ENCODE results near the gene GTF3C1.
"Not testable (repeated sequence)": the region's sequence is repeated elsewhere in the genome, so short reads cannot be mapped to it uniquely, and the experiment has no call there.

GTF3C1 gene

DNA sequence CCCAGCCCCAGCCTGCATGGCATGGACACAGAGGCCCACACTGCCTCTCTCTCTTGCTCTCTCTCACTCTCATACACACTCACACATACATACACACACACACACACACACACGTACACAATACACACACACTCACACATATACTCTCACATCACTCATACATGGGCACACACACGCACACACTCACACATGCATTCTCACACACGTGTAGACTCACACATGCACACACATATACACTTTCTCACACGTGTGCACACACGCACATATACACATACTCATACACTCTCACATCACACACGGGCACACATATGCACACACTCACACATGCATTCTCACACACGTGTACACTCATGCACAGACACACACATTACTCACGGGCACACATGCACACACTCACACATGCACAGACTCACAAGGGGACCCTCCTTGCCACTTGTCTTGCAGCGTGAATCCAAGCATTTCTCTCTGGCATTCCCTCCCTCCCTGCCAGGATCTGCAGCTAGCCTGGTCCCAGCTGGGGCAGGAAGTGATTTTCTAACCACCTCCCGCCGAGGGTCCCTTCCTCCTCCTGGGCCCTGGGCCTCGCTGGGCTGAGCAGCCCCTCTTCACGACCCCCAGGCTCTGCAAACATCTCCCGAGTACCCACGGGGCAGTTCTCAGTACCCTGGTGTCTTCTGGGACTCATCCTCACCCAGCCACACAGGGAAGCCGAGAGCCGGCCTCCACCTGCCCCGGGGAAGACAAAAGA, 110.3 kb downstream of the GTF3C1 start:
- no peak for DNase-seq

DNA sequence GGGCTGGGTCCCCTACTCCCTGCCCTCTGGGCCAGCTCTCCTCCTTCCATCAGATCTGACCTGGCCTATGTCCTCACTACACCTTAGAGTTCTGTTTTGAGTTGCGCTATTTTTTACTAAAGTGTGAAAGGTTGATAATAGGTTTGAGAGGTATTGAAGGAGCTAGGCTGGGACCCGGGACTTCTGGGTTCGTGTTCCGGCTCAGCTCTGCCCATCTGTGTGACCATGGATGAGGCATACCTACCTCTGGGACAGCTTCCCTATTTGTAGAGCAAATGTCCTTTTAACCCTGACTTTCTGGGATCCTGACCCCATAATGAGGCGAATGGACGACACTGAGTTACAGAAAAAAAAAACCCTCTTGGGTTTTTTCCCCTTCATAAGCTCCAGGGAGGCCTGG, 111.8 kb downstream of the GTF3C1 start:
- DNase-seq, result no peak

- DNase-seq, result no peak
Observed at GRCh38 chr16:27436921-27437650, 112.6 kb downstream of the GTF3C1 start.

DNA sequence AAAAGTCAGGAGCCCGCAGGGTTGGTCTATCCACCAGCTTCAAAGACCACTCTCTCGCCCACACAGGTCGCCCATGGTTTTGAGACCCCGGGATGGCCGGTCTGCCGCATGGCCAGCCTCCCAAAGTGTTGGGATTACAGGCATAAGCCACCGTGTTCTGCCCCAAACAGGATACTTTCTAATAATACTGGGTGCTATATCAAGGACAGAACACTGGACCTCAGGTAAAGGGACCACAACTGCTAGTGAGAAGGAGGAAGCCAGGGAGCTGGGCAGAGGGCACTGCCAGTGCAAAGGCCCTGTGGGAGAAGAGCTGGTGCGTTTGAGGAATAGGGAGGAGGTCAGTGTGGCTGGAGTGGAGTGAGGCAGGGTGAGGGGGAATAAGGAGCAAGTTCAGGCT, 113.6 kb downstream of the GTF3C1 start:
- no peak for DNase-seq

- DNase-seq, result not testable (repeated sequence)
Observed at GRCh38 chr16:27435146-27435545, 114.6 kb downstream of the GTF3C1 start.

- DNase-seq, result no peak
Observed at GRCh38 chr16:27434141-27435051, 115.3 kb downstream of the GTF3C1 start.

DNA sequence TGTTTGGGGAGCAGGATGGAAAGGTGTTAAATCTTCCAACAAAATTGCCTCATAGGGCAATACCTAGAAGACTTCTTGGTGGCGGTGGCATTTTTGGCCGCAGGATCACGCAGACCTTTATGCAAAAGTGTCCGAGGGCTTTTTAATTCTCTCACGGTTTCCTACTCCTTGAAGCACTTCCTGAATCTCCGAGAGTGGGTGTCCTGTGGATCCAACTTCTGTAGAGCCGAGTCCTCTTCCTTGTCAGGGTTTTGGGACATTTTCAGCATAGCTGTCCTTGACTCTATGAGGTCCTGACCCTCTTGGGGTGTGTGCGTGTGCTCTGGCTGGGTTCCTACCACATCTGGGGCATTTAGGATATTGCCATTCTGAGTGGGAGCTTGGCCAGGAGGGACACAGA, 116.1 kb downstream of the GTF3C1 start:
- DNase-seq, result no peak

GRCh38 chr16:27433191-27433590, 116.5 kb downstream of the GTF3C1 start:
- DNase-seq, result not testable (repeated sequence)

DNA sequence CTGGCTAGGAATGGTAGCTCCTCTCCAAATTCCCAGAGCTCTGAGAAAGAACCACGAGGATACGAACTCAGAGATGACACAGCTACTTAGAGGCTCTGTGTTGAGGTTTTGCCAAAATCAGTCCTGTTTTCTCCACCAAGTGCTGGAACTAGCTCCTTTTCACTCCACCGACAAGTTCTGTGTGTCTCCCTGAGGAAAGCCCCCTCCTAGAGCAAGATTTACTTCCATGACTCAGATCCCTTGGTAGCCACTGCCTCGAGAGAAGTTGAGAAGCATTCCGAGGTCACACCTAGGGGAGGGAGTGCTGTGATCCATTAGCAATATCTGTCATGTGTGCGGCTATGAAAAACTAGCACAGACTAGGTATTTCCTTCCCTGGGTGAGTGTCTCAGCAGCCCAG, 117.2 kb downstream of the GTF3C1 start:
- DNase-seq, result no peak

DNA sequence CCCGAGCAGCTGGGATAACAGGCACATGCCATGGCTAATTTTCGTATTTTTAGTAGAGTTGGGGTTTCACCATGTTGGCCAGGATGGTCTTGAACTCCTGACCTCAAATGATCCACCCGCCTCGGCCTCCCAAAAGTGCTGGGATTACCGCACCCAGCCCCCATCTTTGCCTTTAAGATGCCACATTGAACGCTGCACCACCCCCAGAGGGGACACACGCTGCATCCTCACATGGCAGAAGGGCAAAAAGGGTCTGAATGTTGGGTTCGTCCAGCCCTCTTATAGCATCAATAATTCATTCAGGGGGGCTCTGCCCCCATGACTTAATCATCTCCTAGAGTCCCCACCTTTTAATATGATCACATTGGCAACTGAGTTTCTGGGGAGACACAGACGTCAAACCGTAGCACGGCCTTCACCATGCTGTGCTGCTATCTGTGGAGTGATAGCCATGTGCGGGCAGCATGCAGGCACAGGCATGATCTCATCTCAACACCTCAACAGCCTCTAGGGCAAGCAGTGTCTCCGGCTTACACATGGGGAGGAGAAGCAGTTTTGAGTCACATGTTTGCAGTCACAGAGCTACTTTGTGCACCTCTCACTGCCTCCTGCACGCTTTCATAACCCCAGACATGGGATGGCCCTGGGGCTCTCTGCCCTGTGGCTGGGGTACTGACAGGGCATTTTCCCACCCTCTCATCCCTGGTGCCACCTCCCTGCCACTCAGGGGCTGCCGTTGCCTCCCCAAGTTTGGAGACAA, 117.8 kb downstream of the GTF3C1 start:
- no peak for DNase-seq

DNA sequence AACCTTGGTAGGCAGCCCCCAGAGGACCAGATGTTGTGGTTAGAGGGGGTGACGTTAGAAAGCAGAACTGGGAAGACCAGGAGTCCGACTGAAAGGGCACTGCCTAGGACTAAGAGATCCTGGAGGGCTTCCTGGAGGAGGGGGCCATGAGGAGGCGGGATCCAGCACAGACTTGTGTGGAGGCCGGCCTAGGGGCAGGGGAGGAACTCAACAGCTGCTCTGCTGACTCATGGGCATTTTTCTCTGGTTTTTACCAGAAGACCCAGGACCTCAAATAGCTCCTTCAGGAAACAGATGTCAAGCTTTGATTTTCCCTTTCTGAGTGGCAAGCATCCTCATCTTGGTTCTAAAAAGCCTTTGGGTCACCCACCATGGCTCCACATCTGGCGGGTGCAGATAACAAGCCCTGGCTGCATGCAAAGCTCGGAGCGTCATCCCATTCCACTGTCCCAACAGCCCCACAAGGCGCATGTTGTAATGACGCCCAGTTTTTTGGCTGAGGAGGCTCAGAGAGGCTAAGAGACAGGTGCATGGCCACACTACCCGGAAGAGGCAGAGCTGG, 118.7 kb downstream of the GTF3C1 start:
- no peak for DNase-seq

GRCh38 chr16:27430512-27430911, 119.2 kb downstream of the GTF3C1 start:
- no peak for DNase-seq

DNA sequence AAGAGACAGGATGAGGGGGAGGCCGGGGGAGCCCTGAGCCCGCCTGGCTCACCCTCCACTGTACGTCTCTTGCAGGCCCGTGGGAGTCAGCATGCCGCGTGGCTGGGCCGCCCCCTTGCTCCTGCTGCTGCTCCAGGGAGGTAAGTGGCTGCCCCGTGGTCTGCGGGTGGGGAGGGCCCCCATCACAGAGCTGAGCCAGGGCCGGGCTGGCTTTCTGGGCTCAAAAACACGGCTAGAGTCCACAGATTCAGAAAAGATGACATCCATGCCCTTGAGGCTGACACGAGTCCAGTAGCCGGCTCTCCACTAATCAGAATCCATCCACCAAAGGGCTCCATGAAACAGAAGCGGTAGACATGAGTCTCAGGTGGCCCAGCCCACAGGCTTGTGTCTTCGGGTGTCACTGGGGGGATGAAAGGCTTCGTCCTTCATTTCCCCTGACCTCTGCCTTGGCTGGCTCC, 119.7 kb downstream of the GTF3C1 start:
- DNase-seq, result no peak

DNA sequence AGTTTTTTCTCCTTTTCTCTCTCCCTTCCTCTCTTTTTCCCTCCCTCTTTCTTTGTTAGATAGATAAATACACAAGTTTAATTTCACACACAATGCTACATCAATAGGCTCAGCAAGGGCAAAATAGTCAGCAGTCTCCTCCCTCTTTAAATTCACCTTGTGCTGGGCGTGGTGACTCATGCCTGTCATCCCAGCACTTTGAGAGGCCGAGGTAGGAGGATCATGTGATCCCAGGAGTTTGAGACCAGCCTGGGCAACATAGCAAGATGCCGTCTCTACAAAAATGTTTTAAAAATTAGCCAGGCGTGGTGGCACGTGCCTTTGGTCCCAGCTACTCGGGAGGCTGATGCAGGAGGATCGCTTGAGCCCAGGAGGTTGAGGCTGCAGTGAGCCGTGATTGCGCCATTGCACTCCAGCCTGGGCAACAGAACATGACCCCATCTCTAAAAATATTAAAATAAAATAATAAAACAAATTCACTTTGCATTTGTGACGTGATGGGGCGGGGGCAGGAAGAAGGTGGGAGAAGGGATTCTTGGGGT, 120.3 kb downstream of the GTF3C1 start:
- DNase-seq, result no peak

DNA sequence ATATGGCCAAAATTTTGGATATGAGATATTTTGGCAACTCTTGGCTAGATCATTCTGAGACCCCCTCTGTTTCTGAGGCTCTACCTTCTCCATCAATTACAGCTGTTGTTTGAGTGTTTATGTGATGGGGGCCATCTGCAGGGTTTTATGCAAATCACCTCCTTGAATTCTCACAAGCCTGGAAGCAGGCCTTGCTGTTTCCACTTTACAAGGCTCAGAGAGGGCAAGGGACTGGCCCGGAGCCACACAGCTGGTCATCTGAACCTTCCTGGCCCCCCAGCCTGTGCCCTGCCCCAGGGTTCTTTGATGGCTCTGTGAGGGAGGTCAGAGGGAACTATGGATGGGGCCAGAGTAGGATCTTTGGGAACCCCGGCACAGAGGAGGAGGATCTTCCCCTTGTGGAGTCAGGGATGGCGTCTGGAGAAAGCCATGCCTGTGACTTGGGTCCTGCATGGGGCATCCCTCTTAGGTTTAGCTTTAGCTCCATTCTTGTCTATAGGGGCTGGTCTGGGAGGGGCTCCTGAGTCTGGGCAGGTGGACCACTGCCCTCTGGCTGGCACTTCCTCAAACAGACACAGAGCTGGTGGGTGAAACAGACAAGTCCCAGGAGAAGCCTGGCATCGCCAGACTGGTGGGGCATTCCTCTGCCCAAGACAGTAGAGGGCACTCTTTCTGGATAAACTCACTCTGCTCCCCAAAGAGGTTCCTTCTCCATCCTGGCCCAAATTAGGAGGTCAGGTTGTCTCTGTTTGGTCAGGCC, 121.5 kb downstream of the GTF3C1 start:
- DNase-seq, result no peak

DNA sequence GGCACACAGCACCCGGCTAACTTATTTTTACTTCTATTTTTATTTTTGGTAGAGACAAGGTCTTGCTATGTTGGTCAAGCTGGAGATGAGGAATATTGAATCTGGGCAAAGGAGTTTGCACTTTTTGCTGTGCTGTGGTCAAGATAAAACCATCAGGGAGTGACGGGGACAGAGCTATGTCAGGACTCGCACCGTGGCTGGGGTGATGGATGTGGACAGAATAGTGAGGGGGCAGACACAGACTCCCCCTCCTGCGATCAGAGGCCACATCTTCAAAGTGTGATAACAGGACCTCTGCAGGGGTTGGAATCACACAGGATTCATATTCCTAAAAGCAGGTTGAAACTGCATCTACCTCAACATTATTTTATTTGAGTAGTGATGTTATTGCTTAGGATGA, 122.2 kb downstream of the GTF3C1 start:
- no peak for DNase-seq

- peak; percentile 67 for DNase-seq
Observed at GRCh38 chr16:27426423-27427408, 123.0 kb downstream of the GTF3C1 start.

GRCh38 chr16:27425961-27426360, 123.8 kb downstream of the GTF3C1 start:
- no peak for DNase-seq

DNA sequence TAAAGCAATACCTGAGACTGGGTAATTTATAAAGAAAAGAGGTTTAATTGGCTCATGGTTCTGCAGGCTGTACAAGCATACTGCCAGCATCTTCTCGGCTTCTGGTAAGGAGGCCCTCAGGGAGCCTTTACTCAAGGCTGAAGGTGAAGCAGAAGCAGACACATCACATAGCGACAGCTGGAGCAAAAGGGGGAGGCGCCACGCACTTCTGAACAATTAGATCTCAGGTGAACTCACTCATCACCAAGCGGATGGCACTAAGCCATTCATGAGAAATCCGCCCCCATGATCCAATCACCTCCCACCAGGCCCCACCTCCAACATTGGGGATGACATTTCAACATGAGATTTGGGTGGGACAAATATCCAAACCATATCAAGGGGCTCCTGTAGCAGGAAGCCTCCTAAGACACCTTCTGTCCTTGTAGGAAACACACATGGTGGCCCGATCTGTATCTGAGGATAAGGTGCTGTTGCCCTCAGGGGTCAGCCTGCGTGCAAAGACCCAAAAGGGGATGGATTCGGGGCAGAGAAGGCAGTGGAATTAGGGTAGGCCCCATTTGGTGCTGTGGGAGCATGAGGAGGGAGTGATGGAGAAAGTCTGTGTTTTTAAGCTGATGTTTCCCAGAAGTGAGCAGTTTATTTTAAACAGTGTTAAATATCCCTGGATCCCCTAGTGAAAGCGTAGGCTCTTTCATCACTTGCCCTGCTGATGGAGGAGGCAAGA, 124.8 kb downstream of the GTF3C1 start:
- DNase-seq, result no peak

Data from activated effector memory CD4-positive, alpha-beta T cell treated with Interleukin-2 at 50 U/mL for 16 hours (primary cell).